Lung (tissue), 12 donors: ENCODE results near the gene FXYD7. TPM values are rescaled to one million over a fixed set of nuclear protein-coding genes. Genes with fewer than 3 reads are reported as not detected.

ENCODE experiments used
- ATAC-seq: fragments of 200-7000 bp; cut with Tn5 transposase; one replicate; pipeline ENCODE4 v1.9.1; 2020; ENCODE audit warnings: moderate number of reproducible peaks; ENCODE audit not compliant: insufficient read depth, low FRiP score
- DNase-seq, 3 donors: peaks; one replicate each; pipeline ENCODE4 v3.0.0-alpha.2; 2013 to 2017
- H3K27ac ChIP-seq, 2 donors: one replicate each; pipeline ENCODE4 v1.5.1; 2013; ENCODE audit warnings: mild to moderate bottlenecking in 2 of 2, moderate library complexity in 2 of 2, control low read depth in 1 of 2, inconsistent platforms in 1 of 2, low read depth in 1 of 2, low read length in 1 of 2
- H3K27me3 ChIP-seq, 3 donors: one replicate each; pipeline ENCODE4 v1.5.1; 2013; ENCODE audit warnings: low read length in 2 of 3; ENCODE audit not compliant: control insufficient read depth in 3 of 3, insufficient read depth in 3 of 3
- H3K36me3 ChIP-seq, 4 donors: one replicate each; pipeline ENCODE4 v1.5.1; 2013; ENCODE audit warnings: low read length in 4 of 4, mild to moderate bottlenecking in 1 of 4, moderate library complexity in 1 of 4; ENCODE audit not compliant: control insufficient read depth in 4 of 4, insufficient read depth in 4 of 4
- H3K4me1 ChIP-seq, 5 donors: one replicate each; pipeline ENCODE4 v1.5.1; 2013; ENCODE audit warnings: low read length in 5 of 5, mild to moderate bottlenecking in 2 of 5, moderate library complexity in 1 of 5; ENCODE audit not compliant: control insufficient read depth in 5 of 5, insufficient read depth in 5 of 5
- H3K4me3 ChIP-seq: one replicate; pipeline ENCODE4 v1.5.1; 2013; ENCODE audit warnings: mild to moderate bottlenecking, control low read depth, moderate library complexity
- H3K9ac ChIP-seq, 2 donors: one replicate each; pipeline ENCODE4 v1.5.1; 2013; ENCODE audit warnings: low read length in 2 of 2, control low read depth in 1 of 2; ENCODE audit not compliant: insufficient read depth in 1 of 2
- H3K9me3 ChIP-seq, 4 donors: one replicate each; pipeline ENCODE4 v1.5.1; 2013; ENCODE audit warnings: low read length in 3 of 4, mild to moderate bottlenecking in 1 of 4, moderate library complexity in 1 of 4; ENCODE audit not compliant: control insufficient read depth in 4 of 4, insufficient read depth in 3 of 4
- CTCF ChIP-seq: IDR thresholded peaks from 2 replicates; pipeline ENCODE4 v1.5.1; 2012; ENCODE audit warnings: mild to moderate bottlenecking; ENCODE audit errors: control extremely low read depth, extremely low read depth
- WGBS, 2 donors: extraction: QIAGEN DNeasy Blood & Tissue Kit; methylation state at CpG; one replicate each; pipeline ENCODE4 v1.1.7; 2013; 5-methylcytosine and 5-hydroxymethylcytosine counted together
- polyA plus RNA-seq, 2 donors: library from polyadenylated mRNA; stranded (reverse); fragments of 200-250 nt; gene quantifications; one replicate each; pipeline ENCODE4 v1.2.1, GENCODE V29; 2013
- total RNA-seq, 2 donors: library from RNA; depleted of rRNA in 1 of 2; stranded (reverse); fragments of >200 nt in 1 of 2; gene quantifications; one replicate each; pipeline ENCODE4 v1.2.1, GENCODE V29; 2014 to 2021
- donor health status: control.
- donor health status: control.
- donor health status: Bipolar disorder and iron deficiency.
- donor health status: healthy.
- donor health status: DM: yes; HTN: yes; CAD: no.

The FXYD7 gene
- total and polyA plus RNA-seq, 4 donors: 0.31 to 0.39 TPM; not detected in 2

DNA sequence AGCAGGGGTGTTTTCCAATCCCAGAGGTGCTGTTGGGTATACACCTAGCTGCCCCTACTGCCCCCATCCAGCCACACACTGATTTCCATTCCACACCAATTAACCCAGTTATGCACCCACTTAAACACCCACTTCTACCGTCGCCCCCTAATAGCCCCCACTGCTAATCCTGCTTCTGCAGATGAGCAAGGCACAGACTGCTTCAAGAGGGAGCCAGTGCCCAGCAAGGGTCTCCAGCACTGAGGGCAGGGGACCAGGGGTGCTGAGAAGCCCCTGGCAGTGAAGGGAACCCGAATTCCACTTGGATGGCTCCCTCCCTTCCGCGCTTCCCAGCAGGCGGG, 1.2 kb downstream of the FXYD7 start:
- peaks cover 2 to 30% (median 8%) of the 10 kb centered on the region in 5 donors for H3K4me1 ChIP-seq
- no peak for DNase-seq
- H3K27me3 ChIP-seq: peaks cover 0 to 12% (median 2%) of the 10 kb centered on the region in 3 donors
- no peak overlapping the region for H3K27ac ChIP-seq
- H3K4me3 ChIP-seq: no peak overlapping the region
- H3K9ac ChIP-seq: no peak overlapping the region
- H3K9me3 ChIP-seq: no peaks in the 10 kb centered on the region
- 36 to 38% methylated on average over 6 of the region's 6 CpGs for WGBS, 2 donors
- peaks cover 0 to 3% (median 0%) of the 10 kb centered on the region in 4 donors for H3K36me3 ChIP-seq
- no peak for ATAC-seq
- TF ChIP-seq CTCF: no peak

DNA sequence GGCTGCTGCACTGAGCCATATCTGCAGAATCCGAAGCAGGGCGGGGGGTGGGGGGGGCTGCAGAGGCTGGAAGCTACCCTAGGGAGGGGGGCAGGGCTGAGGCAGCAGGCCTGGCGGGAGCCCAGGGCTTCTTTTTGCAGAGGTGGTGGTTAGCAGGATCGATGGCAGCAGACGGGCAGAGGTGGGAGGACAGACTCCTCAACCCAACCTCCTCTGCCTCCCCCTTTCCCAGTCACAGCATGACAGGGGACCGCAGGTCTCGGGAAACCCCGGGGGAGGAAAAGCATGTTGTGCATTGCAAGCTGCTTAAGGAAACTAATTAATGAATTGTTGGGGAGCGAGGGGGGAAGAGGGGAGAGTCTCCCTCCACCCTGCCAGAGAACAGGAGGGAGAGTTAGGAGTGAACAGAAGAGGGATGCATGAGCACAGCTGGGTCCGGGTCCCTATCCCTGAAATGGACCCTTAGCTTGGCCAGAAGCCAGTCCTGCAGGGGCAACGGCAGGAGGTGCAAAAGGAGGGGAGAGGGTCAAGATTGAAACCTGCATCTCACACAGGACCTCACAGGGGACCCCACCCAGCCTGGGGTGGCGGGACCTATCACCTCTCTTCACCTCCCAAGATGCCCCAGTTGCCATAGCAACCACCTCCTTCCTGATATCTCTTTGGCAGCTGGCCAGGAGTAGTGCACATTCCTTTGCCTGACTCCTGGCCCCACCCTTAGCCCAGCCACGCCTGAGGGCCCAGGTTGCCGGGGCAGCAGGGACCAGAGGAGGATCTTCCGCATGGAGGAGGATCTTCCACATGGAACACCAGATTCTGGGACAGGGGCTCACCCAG, 1.8 kb downstream of the FXYD7 start:
- H3K36me3 ChIP-seq: peaks cover 0 to 3% (median 0%) of the 10 kb centered on the region in 4 donors
- peak in 1 of 3 donors; percentile 50 for DNase-seq
- peaks cover 0 to 12% (median 2%) of the 10 kb centered on the region in 3 donors for H3K27me3 ChIP-seq
- ATAC-seq: no peak
- H3K4me3 ChIP-seq: no peak overlapping the region
- H3K27ac ChIP-seq: no peak overlapping the region
- 23 to 37% methylated on average over 14 to 15 of the region's 15 CpGs for WGBS, 2 donors
- peaks cover 2 to 24% (median 8%) of the 10 kb centered on the region in 5 donors for H3K4me1 ChIP-seq
- no peak overlapping the region for H3K9ac ChIP-seq
- no peaks in the 10 kb centered on the region for H3K9me3 ChIP-seq
- no peak for TF ChIP-seq CTCF

DNA sequence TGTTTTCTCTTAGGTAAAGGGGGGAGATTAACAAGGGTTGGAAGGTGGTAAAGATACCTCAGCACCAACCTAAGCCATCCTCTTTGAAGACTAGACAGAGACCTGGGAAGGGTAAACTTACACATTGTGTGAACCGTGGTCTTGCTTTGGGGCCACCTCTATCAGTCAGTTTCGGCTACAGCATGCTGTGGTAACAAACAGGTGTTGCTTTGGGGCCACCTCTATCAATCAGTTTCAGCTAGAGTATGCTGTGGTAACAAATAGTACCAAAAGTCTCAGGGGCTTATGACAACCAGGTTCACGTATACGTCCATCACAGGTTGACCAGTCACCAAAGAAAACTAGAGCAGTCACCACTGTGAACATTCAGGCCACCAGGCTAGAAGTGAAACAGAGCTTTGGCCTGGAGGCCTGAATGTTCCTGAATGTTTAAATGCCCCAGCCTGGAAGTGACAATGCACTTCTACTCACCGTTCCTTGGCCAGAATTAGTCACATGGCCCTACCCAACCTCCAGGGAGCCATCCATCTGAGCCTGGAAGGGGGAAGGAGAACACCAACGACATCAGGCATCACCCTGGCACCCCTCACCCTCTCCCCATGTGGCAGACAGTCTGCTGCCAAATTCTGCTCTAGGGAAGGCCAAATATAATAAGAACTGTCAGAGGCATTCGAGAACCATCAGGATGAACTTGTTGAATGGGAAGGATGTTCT, 3.8 kb downstream of the FXYD7 start:
- ATAC-seq: no peak
- WGBS, 2 donors: 69 to 82% methylated on average over 7 of the region's 7 CpGs

More for the DNA sequence above, 3.8 kb downstream of the FXYD7 start:
- H3K27ac ChIP-seq: no peak overlapping the region
- no peak for TF ChIP-seq CTCF
- no peak overlapping the region for H3K9ac ChIP-seq
- no peaks in the 10 kb centered on the region for H3K9me3 ChIP-seq
- no peak overlapping the region for H3K4me3 ChIP-seq
- peaks cover 0 to 8% (median 0%) of the 10 kb centered on the region in 5 donors for H3K4me1 ChIP-seq
- H3K36me3 ChIP-seq: peaks cover 0 to 2% (median 0%) of the 10 kb centered on the region in 4 donors
- DNase-seq: no peak
- H3K27me3 ChIP-seq: peaks cover 0 to 13% (median 2%) of the 10 kb centered on the region in 3 donors
